Stimulated activated CD8-positive, alpha-beta memory T cell treated with anti-CD3 and anti-CD28 coated beads, Interleukin-4, amount 100 ng/mL, for 1 hour (primary cell): Measurements from ENCODE around the gene ATP9B.
"Not testable (repeated sequence)": the region's sequence is repeated elsewhere in the genome, so short reads cannot be mapped to it uniquely, and the experiment has no call there.

Experiments used
- DNase-seq, 2 donors: peaks; one replicate each; pipeline ENCODE4 v3.0.0-alpha.2; 2020; ENCODE audit warnings: low read depth in 2 of 2, low spot score in 1 of 2

The ATP9B gene

DNA sequence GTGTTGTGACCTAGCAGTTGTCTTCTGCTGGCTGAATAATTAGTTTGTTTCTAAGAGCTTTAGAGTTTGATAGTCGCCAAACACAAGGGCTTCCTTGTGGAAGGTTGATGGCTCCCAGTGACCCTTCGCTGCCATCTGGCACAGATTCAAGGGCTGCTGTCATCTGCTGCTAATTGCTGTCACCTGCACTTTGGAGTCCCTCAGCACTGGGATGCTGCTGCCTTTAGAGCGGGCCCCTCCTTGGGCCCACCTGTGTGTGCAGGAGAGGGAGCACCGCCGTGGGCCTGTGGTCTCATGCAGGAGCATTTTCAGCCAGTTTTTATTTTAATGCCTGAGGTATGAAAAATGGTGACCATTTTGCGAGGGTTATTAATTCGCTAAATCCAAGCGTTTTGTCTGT is 172.6 kb downstream of the ATP9B start:
- DNase-seq: no peak

- DNase-seq: no peak
Observed at GRCh38 chr18:79242246-79242645, 173.1 kb downstream of the ATP9B start.

GRCh38 chr18:79245517-79246001 is 176.4 kb downstream of the ATP9B start:
- DNase-seq: peak in 1 of 2 donors; percentile 6

- peak; percentile 25 to 40 for DNase-seq
Observed at GRCh38 chr18:79246309-79247108, 177.3 kb downstream of the ATP9B start.

- DNase-seq: no peak
Observed at GRCh38 chr18:79248495-79249060, 179.4 kb downstream of the ATP9B start.

- no peak for DNase-seq
Observed at GRCh38 chr18:79250301-79250981, 181.2 kb downstream of the ATP9B start.

DNA sequence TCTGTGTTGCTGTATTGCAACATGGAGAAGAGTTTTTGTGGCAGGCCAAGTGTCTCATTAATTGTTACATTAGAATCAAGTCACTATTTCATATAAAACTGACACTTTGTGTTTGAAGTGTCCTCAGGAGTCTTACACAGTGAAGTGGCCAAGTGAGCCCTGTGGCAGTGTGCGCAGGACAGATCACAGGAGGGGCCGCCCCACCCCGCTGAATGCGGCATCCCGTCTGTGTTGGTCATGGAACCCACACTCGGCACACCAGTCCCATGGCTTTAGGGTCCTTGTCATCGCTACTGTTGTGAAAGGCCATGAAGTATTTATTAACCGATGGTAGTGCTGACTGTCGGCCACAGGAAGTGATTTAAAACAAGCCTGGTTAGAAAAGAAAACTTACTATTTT is 181.8 kb downstream of the ATP9B start:
- DNase-seq: no peak

DNA sequence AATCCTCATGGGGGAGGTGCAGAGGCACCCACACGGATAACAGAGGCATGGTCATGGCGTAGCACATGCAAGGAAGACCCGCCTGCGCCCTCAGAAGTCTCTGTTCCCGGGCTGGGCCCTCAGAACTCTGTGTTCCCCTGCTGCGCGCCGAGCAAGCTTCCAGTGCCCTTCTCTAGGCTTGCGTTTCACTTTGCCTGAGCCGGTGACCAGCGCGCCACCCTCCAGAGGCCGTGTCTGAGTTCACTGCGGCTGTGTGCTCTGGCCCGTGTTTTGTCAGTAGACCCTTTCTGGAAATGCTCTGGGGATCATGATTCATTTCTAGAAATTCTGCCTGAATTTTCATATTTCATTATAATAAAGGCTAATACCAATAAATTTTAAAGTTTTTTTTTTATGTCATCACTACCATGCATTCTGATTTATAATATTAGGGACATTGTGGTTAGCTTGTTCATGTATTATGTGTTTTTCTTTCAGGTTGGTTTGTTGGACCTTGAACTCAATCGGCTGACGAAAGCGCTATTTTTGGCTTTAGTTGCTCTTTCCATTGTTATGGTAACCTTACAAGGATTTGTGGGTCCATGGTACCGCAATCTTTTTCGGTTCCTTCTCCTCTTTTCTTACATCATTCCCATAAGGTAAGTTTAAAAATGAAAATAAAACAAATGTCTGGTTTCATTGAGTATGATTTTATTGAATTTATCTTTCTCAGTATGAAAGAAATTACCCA is 183.9 kb downstream of the ATP9B start:
- DNase-seq: no peak

GRCh38 chr18:79257480-79257879 is 188.3 kb downstream of the ATP9B start:
- DNase-seq: no peak

DNA sequence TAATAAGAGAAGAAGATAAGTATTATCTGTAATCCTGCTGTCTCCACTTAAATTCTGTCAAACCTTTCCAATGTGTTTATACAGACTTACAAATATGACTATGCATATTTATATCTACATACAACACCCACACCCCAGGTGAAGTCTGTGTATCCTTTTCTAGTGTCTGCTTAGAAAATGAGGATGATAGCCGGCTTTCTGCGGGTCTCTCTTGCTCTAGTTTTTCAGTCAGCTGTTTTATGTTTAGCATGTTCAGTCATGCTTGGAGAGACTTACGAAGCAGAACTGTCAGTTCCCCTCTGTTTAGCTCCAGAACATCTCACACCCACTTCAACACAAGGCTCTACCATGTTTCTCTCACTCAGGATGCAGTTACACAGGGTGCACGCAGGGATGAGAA is 189.3 kb downstream of the ATP9B start:
- DNase-seq: no peak

- DNase-seq: no peak
Observed at GRCh38 chr18:79259218-79259617, 190.0 kb downstream of the ATP9B start.

DNA sequence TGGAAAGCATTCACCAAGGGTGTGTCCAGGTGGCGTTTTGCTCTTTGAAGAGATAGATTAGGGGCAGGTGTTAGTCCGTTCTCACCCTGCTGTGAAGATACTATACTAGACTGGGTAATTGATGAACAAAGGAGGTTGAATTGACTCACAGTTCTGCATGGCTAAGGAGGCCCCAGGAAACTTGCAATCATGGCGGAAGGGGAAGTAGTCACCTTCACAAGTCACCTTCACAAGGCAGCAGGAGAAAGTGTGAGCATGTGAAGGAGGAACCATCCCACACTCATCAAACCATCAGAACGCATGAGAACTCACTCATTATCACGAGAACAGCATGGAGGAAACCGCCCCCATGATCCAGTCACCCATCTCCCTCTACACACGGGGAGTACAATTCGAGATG is 190.8 kb downstream of the ATP9B start:
- DNase-seq: no peak

DNA sequence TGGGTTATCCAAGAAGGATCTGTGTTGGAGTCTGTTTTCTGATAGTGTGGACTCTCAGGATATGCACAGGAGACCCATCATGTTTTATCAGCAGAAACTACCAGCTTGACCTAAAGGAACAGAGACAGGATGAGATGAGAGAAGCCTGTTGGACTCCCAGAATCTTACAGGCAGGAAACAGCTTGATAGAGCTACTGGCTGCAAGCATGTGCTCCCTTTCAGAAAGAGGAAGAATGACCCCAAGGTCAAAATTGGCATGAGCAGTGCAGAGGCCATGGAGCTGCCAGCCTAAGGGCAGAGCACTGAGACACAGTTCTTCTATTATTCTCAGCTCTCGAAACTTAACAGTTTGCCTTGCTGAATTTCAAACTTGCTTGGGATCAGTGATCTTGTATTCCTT is 191.3 kb downstream of the ATP9B start:
- no peak for DNase-seq

DNA sequence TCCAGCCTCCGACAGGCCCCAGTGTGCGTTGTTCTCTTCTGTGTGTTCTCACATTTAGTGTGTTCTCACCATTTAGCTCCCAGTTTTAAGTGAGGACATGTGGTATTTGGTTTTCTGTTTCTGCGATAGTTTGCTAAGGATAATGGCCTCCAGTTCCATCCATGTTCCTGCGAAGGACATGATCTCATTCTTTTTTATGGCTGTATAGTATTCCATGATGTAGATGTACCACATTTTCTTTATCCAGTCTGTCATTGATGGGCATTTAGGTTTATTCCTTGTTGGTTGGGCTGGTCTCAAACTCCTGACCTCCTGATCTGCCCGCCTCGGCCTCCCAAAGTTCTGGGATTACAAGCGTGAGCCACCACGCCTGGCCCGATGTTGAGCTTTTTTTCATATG is 195.9 kb downstream of the ATP9B start:
- not testable (repeated sequence) for DNase-seq

DNA sequence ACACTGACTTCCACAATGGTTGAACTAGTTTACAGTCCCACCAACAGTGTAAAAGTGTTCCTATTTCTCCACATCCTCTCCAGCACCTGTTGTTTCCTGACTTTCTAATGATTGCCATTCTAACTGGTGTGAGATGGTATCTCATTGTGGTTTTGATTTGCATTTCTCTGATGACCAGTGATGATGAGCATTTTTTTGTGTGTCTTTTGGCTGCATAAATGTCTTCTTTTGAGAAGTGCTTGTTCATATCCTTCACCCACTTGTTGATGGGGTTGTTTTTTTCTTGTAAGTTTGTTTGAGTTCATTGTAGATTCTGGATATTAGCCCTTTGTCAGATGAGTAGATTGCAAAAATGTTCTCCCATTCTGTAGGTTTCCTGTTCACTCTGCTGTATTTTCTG is 202.6 kb downstream of the ATP9B start:
- not testable (repeated sequence) for DNase-seq

DNA sequence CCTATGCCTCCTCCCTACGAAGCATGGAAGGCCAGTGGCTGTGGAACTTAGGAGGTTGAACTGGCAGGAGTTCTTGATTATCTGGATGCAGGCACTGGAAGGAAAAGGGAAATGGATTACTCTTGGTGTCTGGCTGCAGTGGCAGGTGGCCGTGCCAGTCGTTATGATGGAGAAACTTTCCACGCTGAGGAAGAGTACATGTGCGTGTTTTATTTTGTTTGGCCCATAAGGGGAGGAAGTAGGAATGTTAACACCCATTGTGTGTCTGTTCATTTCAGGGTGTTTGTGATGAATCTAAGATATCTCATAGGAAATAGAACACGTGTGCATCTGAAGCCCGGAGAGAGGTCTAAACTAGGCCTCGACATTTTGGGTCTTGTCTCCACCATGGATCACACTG is 203.7 kb downstream of the ATP9B start:
- DNase-seq: no peak

- no peak for DNase-seq
Observed at GRCh38 chr18:79274823-79275222, 205.6 kb downstream of the ATP9B start.

- no peak for DNase-seq
Observed at GRCh38 chr18:79275461-79275860, 206.3 kb downstream of the ATP9B start.

GRCh38 chr18:79275992-79276391 is 206.8 kb downstream of the ATP9B start:
- no peak for DNase-seq

- DNase-seq: no peak
Observed at GRCh38 chr18:79278896-79279295, 209.7 kb downstream of the ATP9B start.

DNA sequence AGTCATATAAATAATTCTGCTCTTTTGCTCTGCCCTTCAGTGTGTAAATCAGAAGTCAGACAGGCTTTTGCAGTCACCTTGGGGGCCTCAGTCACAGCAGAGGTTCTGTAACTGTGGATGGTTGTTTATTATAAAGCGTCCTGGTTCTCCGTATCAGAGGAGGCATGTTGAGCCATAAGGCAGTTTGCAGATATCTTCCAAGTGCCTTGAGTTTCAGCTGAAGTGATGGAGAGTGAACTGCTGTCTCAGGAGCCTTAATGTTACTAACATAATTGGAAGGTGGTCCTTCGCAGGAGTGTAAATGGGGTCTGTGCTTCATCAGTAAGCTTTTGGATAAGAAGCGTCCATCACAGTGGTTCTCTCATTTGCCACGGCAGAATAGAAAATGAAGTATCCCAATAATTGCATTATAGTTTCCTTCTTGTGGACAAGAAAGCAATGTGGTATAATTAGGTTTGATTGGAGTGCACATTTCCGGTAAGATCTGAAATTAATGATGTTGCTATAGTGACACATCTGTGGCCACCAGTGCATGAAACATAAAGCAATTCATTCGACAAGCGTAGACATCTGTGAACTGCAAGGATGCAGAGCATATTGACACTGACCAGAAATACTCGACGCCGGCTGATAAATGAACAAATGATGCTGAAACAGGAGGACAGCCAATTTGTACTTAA is 214.1 kb downstream of the ATP9B start:
- no peak for DNase-seq
